ENCODE data around the gene POLE3. TPM values are rescaled to one million over a fixed set of nuclear protein-coding genes. Genes with fewer than 3 reads are reported as not detected.

The POLE3 gene
- total and polyA plus RNA-seq, 2 donors (not counting 3 experiments of a cell fraction or from before 2014, with no cell fraction given) = 53.8 to 68.6 TPM

DNA sequence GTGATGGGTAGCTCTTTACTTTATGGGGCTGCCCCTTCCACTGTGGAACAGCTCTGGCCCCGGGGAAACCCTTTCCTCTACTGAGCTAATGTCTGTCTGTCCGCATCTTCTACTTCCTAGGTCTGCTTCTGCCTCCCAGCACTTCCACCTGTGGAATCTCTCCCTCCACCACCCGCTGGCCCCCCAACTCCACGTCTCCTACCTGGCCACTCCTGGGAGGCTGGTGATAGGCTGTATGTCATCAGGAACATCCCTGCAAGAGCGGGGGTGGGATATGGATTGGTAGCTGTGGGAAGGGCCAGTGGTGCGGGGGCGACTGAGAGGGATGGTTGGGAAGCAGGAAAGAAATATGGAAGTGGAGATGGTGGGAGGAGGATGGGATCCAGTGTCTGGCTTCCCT, 18.6 kb downstream of the POLE3 start:
- CTCF ChIA-PET = interaction anchor here (1.0 to 1.5 kb wide), 2 partner anchors 9 to 274 kb away, joined by 3 to 7 read pairs; partner anchors contain the start of gene ALAD
- Histone ChIP-seq H3K9ac (replicated peaks; ENCODE audit: extremely low read depth, insufficient read depth, low read length) (no peak overlapping the region), H3K79me2 (ENCODE audit: control insufficient read depth, insufficient read depth, low read length) (no peaks in the 10 kb centered on the region), H3K4me1 (ENCODE audit: control insufficient read depth, extremely low read depth, insufficient read depth, low read length) (peaks cover 7% of the 10 kb centered on the region), H3K9me3 (replicated peaks; ENCODE audit: control insufficient read depth, insufficient read depth, low read length) (no peaks in the 10 kb centered on the region), H3K9me1 (replicated peaks; ENCODE audit: control insufficient read depth, extremely low read depth, insufficient read depth, low read length) (no peaks in the 10 kb centered on the region), H2AFZ (ENCODE audit: low read depth, low read length) (no peak overlapping the region), H3K27me3 (ENCODE audit: control insufficient read depth in 2 of 2, insufficient read depth in 2 of 2, low read length in 2 of 2) (no peaks in the 10 kb centered on the region), H3K27ac (ENCODE audit: insufficient read depth, low read depth, low read length) (no peak overlapping the region), H3K36me3 (ENCODE audit: control insufficient read depth in 2 of 2, extremely low read depth in 1 of 2, insufficient read depth in 2 of 2, low read length in 2 of 2) (peaks cover 2 to 11% of the 10 kb centered on the region in 2 experiments), H3K4me2 (ENCODE audit: insufficient read depth, low read length) (no peak overlapping the region), H4K20me1 (replicated peaks; ENCODE audit: control insufficient read depth, extremely low read depth, insufficient read depth, low read length) (no peaks in the 10 kb centered on the region), H3K4me3 (replicated peaks in 1 of 3; ENCODE audit: insufficient read depth in 1 of 3, low read depth in 1 of 3, low read length in 3 of 3) (no peak overlapping the region)
- TF ChIP-seq CTCF (IDR thresholded peaks at IDR 0.05; ENCODE audit: extremely low read depth in 1 of 2, insufficient read depth in 1 of 2, low read depth in 1 of 2, low read length in 2 of 2) (no peak), GATA2 (IDR thresholded peaks at IDR 0.05; ENCODE audit: insufficient read depth, insufficient read length, low read depth, low read length) (no peak), EZH2 (IDR thresholded peaks at IDR 0.05; ENCODE audit: borderline replicate concordance, low read depth, low read length, severe bottlenecking) (no peak), POLR2A (IDR thresholded peaks at IDR 0.05; ENCODE audit: low read depth, low read length) (no peak)
- POLR2A ChIA-PET = no interaction called here
- no TSS peak for BruUV-seq (replicated peaks)
- FAIRE-seq (no peak), DNase-seq (ENCODE audit: low read depth, low spot score) (no peak)
- dilution Hi-C loops (cut with MboI; ENCODE audit: extremely low pct_ligation_motif_present, low sequenced_read_pairs) (no loop called here), intact Hi-C loops (cut with micrococcal nuclease) (no loop called here)

DNA sequence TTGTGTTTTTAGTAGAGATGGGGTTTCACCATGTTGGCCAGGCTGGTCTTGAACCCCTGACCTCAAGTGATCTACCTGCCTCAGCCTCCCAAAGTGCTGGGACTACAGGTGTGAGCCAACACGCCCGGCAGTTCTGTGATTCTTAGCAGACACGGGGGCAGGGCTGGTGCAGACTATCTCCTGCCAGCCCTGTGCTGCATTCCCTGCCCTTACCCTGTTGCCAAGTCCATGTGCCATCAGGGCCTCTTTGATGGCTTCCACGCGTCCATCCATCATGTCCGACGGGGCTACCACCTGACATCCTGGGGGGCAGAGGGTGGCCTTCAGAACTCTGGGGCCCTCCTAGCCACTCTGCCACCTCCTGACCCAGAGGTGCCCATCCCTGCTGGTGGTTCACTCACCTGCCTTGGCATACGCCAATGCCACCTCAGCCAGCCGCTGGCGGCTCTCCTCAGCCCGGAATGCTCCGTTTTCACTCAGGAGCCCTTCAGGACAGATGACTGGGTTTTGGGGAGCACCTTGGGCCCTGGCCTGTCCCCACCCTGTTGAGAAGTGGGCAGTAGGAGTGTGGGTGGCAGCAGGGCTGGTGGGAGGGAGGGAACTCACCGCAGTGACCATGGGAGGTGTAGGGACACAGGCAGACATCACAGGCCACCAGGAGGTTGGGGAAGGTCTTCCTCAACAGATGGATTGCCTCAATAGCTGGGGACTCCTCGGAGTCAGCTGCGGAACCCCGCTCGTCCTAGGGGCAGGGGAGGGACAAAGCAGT, 20.1 kb downstream of the POLE3 start:
- Histone ChIP-seq H3K27me3 (ENCODE audit: control insufficient read depth in 2 of 2, insufficient read depth in 2 of 2, low read length in 2 of 2) (no peaks in the 10 kb centered on the region), H3K4me1 (ENCODE audit: control insufficient read depth, extremely low read depth, insufficient read depth, low read length) (no peaks in the 10 kb centered on the region), H3K9ac (replicated peaks; ENCODE audit: extremely low read depth, insufficient read depth, low read length) (no peak overlapping the region), H2AFZ (ENCODE audit: low read depth, low read length) (no peak overlapping the region), H4K20me1 (replicated peaks; ENCODE audit: control insufficient read depth, extremely low read depth, insufficient read depth, low read length) (no peaks in the 10 kb centered on the region), H3K4me3 (replicated peaks in 1 of 3; ENCODE audit: insufficient read depth in 1 of 3, low read depth in 1 of 3, low read length in 3 of 3) (no peak overlapping the region), H3K27ac (ENCODE audit: insufficient read depth, low read depth, low read length) (no peak overlapping the region), H3K36me3 (ENCODE audit: control insufficient read depth in 2 of 2, extremely low read depth in 1 of 2, insufficient read depth in 2 of 2, low read length in 2 of 2) (peaks cover 2 to 11% of the 10 kb centered on the region in 2 experiments), H3K9me3 (replicated peaks; ENCODE audit: control insufficient read depth, insufficient read depth, low read length) (no peaks in the 10 kb centered on the region), H3K4me2 (ENCODE audit: insufficient read depth, low read length) (no peak overlapping the region), H3K79me2 (ENCODE audit: control insufficient read depth, insufficient read depth, low read length) (no peaks in the 10 kb centered on the region), H3K9me1 (replicated peaks; ENCODE audit: control insufficient read depth, extremely low read depth, insufficient read depth, low read length) (no peaks in the 10 kb centered on the region)
- TF ChIP-seq POLR2AphosphoS5 (IDR thresholded peaks at IDR 0.05; ENCODE audit: insufficient read depth, low read depth, low read length) (no peak), JUN (IDR thresholded peaks at IDR 0.05; ENCODE audit: borderline replicate concordance, insufficient read depth, insufficient read length, low read depth) (no peak), POLR2A (IDR thresholded peaks at IDR 0.05; ENCODE audit: low read depth, low read length) (no peak), EZH2 (IDR thresholded peaks at IDR 0.05; ENCODE audit: borderline replicate concordance, low read depth, low read length, severe bottlenecking) (no peak), CTCF (IDR thresholded peaks at IDR 0.05; ENCODE audit: extremely low read depth in 1 of 2, insufficient read depth in 1 of 2, low read depth in 1 of 2, low read length in 2 of 2) (no peak), FOS (IDR thresholded peaks at IDR 0.05; ENCODE audit: borderline replicate concordance, insufficient read depth, low read length) (no peak), GATA2 (IDR thresholded peaks at IDR 0.05; ENCODE audit: insufficient read depth, insufficient read length, low read depth, low read length) (no peak), MAX (IDR thresholded peaks at IDR 0.05; ENCODE audit: insufficient read depth, insufficient read length) (no peak), MYC (IDR thresholded peaks at IDR 0.05; ENCODE audit: low read depth, low read length) (no peak)
- no TSS peak for BruUV-seq (replicated peaks)
- intact Hi-C loops (cut with micrococcal nuclease) (no loop called here), dilution Hi-C loops (cut with MboI; ENCODE audit: extremely low pct_ligation_motif_present, low sequenced_read_pairs) (no loop called here)
- DNase-seq (ENCODE audit: low read depth, low spot score) = no peak
- FAIRE-seq = no peak
- ChIA-PET CTCF (no interaction called here), POLR2A (no interaction called here)
